Measurements from ENCODE around the gene RACK1. TPM values are rescaled to one million over a fixed set of nuclear protein-coding genes. Genes with fewer than 3 reads are reported as not detected.

Gene RACK1
- total RNA-seq, 1 donor from 2014 or later = 628 TPM

GRCh38 chr5:181265092-181265671, 21.5 kb upstream of the RACK1 start:
- DNase-seq = no peak
- TF ChIP-seq CTCF (IDR thresholded peaks at IDR 0.05; ENCODE audit: borderline replicate concordance) = no peak
- intact Hi-C loops (cut with micrococcal nuclease) = no loop called here
- no peaks in the 10 kb centered on the region for H3K27me3 ChIP-seq (ENCODE audit: low read depth)
- no peaks in the 10 kb centered on the region for H3K9me3 ChIP-seq (replicated peaks)
- H3K27ac ChIP-seq (replicated peaks) = no peak overlapping the region
- H3K4me1 ChIP-seq = peaks cover 33% of the 10 kb centered on the region
- H3K36me3 ChIP-seq = peaks cover 12% of the 10 kb centered on the region
- no peak overlapping the region for H3K4me3 ChIP-seq

GRCh38 chr5:181263633-181264032, 19.9 kb upstream of the RACK1 start:
- Histone ChIP-seq H3K27me3 (ENCODE audit: low read depth) (no peaks in the 10 kb centered on the region), H3K27ac (replicated peaks) (peak overlapping the region; percentile 100), H3K4me3 (no peak overlapping the region), H3K9me3 (replicated peaks) (no peaks in the 10 kb centered on the region), H3K36me3 (peaks cover 12% of the 10 kb centered on the region), H3K4me1 (peaks cover 49% of the 10 kb centered on the region)
- DNase-seq = no peak
- intact Hi-C loops (cut with micrococcal nuclease) = no loop called here
- TF ChIP-seq CTCF (IDR thresholded peaks at IDR 0.05; ENCODE audit: borderline replicate concordance) = no peak

GRCh38 chr5:181261320-181262049, 17.8 kb upstream of the RACK1 start:
- peak; percentile 74 for DNase-seq
- peak overlapping the region; percentile 100 for H3K27ac ChIP-seq (replicated peaks)
- H3K4me3 ChIP-seq = peak overlapping the region; percentile 88
- H3K36me3 ChIP-seq = peaks cover 19% of the 10 kb centered on the region
- no peak for TF ChIP-seq CTCF (IDR thresholded peaks at IDR 0.05; ENCODE audit: borderline replicate concordance)
- H3K27me3 ChIP-seq (ENCODE audit: low read depth) = no peaks in the 10 kb centered on the region
- intact Hi-C loops (cut with micrococcal nuclease) = no loop called here
- no peaks in the 10 kb centered on the region for H3K9me3 ChIP-seq (replicated peaks)
- peaks cover 70% of the 10 kb centered on the region for H3K4me1 ChIP-seq

- Histone ChIP-seq H3K27ac (replicated peaks) (peak within 1 kb of the TSS; percentile 100), H3K9me3 (replicated peaks) (no peaks in the 10 kb centered on the region), H3K27me3 (ENCODE audit: low read depth) (no peaks in the 10 kb centered on the region), H3K4me1 (peaks cover 77% of the 10 kb centered on the region), H3K4me3 (peak within 1 kb of the TSS; percentile 88), H3K36me3 (peaks cover 23% of the 10 kb centered on the region)
- intact Hi-C loops (cut with micrococcal nuclease) = no loop called here
- peak; percentile 13 for TF ChIP-seq CTCF (IDR thresholded peaks at IDR 0.05; ENCODE audit: borderline replicate concordance)
- DNase-seq = peak; percentile 92
Observed at GRCh38 chr5:181260720-181261319, 17.1 kb upstream of the RACK1 start, which contains the start of gene TRIM52. TSS of gene TRIM52 (minus strand) at chr5:181261143. CDS start at chr5:181260813, 330 bp downstream.

- H3K9me3 ChIP-seq (replicated peaks) = no peaks in the 10 kb centered on the region
Observed at GRCh38 chr5:181259974-181260719, 16.4 kb upstream of the RACK1 start.

More at GRCh38 chr5:181259974-181260719, 16.4 kb upstream of the RACK1 start:
- H3K27ac ChIP-seq (replicated peaks) = peak overlapping the region; percentile 100
- peaks cover 84% of the 10 kb centered on the region for H3K4me1 ChIP-seq
- H3K27me3 ChIP-seq (ENCODE audit: low read depth) = no peaks in the 10 kb centered on the region
- intact Hi-C loops (cut with micrococcal nuclease) = no loop called here
- no peak for DNase-seq
- no peak for TF ChIP-seq CTCF (IDR thresholded peaks at IDR 0.05; ENCODE audit: borderline replicate concordance)
- peak overlapping the region; percentile 88 for H3K4me3 ChIP-seq
- peaks cover 30% of the 10 kb centered on the region for H3K36me3 ChIP-seq

All from left ventricle myocardium inferior (tissue), 1 donor.